ENCODE data around the gene GPR25.
"Not testable (repeated sequence)": the region's sequence is repeated elsewhere in the genome, so short reads cannot be mapped to it uniquely, and the experiment has no call there.

Gene GPR25

GRCh38 chr1:200895443-200895789 is 22.6 kb downstream of the GPR25 start:
- DNase-seq (ENCODE audit: low read depth), result no peak

DNA sequence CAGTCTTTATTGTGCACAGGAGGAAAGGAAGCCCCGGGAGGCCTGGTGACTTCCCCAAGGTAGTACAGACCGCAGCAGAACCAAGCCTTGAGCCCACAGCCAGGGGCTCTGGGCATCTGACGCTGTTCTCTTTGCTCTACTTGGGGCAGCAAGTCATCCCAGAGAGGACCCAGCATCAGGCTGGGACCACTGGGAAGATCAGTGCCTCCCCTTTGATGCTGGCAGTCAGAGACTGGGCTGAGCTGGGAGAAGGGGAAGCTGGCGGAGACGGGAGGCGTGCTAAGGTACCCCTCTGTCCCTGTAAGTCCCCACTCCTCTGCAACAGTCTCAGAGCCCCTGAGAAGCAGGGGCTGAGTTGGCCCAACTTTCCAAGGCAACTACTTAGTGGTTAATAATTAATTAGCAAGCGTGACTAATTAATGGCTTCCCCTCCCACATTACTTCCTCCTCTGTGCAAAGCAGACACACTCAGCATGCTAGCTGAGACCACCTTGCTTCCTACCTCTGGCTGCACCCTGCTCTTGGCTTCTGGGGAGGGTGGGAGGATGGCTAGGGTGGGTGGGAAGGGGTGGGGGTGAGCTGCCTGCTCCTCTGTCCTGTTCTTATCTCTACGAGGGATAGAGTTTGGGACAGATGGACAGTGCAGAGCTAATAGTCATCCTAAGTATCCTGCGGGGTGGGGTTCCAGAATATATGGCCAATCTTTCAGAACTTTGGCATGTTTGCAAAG is 23.2 kb downstream of the GPR25 start:
- DNase-seq (ENCODE audit: low read depth), result no peak

- DNase-seq (ENCODE audit: low read depth), result no peak
Measured at GRCh38 chr1:200896531-200897196, 23.9 kb downstream of the GPR25 start.

DNA sequence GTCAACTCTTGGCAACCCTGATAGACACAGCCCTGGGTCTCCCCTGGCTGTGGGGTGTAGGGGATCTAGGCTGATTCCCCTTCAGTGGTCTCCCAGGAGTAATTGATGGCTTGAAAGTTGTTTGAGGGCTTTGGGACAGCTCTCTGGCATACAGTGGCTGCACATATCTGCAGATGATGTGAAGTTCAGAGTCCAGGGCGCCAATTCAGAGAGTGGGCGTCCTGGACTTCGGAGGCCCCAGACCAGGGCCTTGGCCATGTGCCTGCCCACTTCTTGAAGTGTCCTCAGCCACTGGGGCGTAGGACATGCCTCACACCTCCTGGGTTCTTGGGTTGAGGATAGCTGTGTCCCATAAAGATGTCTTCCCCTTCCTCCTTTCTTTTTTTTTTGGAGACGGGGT is 24.5 kb downstream of the GPR25 start:
- DNase-seq (ENCODE audit: low read depth), result no peak

- DNase-seq (ENCODE audit: low read depth), result no peak
Measured at GRCh38 chr1:200899015-200899386, 26.2 kb downstream of the GPR25 start.

GRCh38 chr1:200899451-200899915 is 26.7 kb downstream of the GPR25 start:
- DNase-seq (ENCODE audit: low read depth), result no peak

DNA sequence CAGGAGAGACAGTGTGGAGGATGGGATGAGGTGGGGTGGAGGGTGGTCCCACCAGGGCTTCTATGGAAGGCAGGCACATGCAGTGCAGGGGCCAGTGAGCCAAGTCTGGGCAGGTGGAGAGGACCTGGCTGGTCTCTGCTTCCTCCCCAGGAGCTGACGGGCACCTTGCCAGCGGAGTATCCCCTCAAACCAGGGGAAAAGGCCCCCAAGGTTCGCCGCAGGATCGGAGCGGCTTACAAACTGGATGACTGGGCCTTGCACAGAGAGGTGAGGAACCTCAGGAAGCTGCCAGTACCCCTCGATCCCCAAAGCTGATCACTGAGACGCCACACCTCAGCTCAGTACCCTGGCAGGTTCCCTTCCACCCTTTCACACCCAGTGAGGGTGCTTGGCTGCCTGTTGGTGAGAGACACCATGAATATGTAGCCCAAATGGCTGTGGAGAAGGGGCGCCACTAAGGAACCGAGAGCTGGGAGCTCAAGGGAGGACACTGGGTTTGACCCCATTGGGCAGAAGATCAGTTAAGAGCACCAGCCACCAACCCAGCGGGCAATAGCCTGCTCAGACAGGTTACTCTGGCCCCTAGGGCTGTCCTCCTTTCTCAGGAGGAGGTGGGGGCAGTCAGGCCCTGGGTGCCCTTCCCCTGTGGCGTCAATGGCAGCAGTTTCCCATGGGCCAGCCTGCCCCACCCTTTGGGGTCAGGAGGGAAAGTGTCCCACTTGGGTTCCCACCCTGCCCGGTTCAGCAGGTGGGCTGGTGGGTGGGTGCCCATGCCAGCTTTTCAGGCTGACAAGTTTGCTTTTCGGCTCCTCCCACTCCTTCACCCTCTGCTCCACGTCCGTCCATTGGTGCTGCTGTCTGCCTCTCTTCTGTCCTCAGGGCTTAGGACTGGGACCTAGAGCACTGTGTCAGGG is 27.4 kb downstream of the GPR25 start:
- DNase-seq (ENCODE audit: low read depth), result no peak

GRCh38 chr1:200900877-200901276 is 28.1 kb downstream of the GPR25 start:
- no peak for DNase-seq (ENCODE audit: low read depth)

DNA sequence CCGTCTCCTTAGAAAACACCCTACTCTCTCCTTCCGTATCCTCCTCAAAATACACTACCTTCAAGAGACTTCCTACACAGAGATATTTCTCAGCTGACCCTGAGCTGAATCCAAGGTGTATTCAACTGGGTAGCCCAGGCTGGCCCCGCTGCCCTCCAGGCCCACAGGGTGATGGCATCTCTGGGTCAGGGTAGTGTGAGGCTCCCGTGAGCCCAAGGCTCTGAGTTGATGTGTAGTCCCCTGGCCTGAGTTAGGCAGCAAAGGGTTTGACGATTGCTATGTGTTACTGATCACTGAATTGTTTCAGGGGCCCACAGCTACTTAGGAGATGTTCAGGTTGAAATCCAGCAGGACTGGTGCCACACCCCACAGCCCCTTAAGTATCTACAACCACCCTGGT is 28.6 kb downstream of the GPR25 start:
- no peak for DNase-seq (ENCODE audit: low read depth)

- no peak for DNase-seq (ENCODE audit: low read depth)
Measured at GRCh38 chr1:200901796-200902444, 29.1 kb downstream of the GPR25 start.

GRCh38 chr1:200903793-200904192 is 31.0 kb downstream of the GPR25 start:
- no peak for DNase-seq (ENCODE audit: low read depth)

DNA sequence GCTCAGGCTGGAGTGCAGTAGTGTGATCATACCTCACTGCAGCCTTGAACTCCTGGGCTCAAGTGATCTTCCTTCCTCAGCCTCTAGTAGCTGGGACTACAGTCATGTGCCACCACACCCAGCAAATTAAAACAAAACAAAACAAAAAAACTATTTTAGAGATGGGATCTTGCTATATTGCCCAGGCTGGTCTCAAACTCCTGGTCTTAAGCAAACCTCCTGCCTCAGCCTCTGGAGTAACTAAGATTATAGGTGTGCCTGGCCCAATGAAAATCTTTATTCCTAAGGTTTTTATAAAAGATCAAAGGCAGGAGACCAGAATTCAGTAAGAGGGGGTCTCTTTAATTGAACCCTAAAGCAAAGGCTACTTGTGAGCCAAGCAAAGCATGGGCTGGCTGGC is 32.0 kb downstream of the GPR25 start:
- DNase-seq (ENCODE audit: low read depth), result no peak

- no peak for DNase-seq (ENCODE audit: low read depth)
Measured at GRCh38 chr1:200905411-200906052, 32.8 kb downstream of the GPR25 start.

GRCh38 chr1:200906491-200906890 is 33.7 kb downstream of the GPR25 start:
- no peak for DNase-seq (ENCODE audit: low read depth)

- no peak for DNase-seq (ENCODE audit: low read depth)
Measured at GRCh38 chr1:200907611-200908097, 34.9 kb downstream of the GPR25 start.

DNA sequence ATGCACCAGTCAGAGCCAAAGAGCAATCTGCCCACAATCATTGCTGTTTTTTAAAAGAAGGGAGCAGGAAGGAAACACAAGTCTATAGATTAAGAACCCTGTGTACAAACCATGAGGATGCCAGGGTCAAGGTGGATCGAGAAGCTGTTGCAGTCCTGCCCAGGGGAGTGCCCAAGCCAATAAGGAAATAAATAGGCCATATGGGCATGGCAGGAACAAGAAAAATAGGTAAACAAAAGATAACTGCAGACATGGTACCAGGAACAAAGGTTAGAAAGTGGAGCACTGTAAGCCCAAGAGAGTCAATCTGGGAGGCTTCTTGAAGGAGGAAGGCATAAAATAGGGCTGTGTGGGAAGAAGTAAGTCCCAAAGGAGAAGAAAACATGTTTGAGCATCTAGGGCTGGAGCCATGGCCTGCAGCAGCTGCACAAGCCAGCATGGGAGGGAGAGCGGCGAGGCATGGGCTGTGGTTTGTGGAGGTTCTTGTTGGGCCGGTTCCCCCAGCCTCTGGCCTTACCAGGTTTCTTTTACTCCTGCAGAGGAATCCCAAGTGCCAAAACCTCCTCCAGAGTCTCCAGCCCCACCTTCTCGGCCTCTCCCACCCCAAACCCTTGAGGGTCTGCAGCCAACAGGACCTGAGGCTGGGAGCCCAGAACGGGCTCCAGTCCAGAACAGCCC is 35.5 kb downstream of the GPR25 start:
- no peak for DNase-seq (ENCODE audit: low read depth)

DNA sequence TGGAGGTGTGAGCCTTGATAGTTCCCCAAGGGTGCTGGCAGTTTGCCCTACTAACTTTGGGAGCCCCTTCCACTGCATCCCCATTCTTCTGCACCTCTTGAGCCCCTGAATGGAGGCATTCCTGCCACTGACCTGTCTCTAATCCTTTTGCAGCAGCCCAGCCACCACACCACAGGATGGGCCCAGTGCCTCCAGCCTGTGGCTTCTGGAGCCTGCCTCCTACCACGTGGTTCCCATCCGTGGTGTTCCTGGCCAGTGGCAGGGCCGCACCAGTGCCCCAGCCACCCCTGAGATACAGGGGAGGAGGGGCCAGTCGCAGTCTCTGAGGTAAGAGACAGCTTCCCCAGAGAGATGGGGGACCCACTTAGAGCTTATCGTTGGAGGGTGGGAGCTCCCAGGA is 36.3 kb downstream of the GPR25 start:
- DNase-seq (ENCODE audit: low read depth), result no peak

DNA sequence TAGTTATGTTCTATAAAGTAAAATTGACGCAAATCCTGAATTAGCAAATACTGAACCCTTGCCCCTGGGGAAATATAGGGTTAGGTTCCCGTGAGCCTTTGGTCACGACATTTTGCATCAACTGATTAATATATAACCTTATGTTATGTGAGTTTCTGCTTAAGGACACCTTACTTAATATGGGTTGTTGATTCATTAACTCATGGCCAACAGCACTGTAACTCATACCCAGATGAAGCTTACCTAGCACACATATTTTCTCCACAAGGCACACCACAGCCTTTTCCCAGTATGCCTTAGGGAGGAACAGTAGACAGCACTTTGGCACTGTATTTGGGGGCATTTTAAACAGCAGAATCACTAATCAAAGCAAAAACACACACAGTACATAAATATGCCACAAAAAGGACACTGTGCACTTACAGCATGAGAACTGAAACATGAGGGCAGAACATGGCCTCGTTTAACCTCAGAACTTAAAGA is 37.0 kb downstream of the GPR25 start:
- no peak for DNase-seq (ENCODE audit: low read depth)

- DNase-seq (ENCODE audit: low read depth), result no peak
Measured at GRCh38 chr1:200911361-200911760, 38.6 kb downstream of the GPR25 start.

- not testable (repeated sequence) for DNase-seq (ENCODE audit: low read depth)
Measured at GRCh38 chr1:200911936-200912335, 39.2 kb downstream of the GPR25 start.
